OCI-LY7 (cell line): ENCODE results near the gene SH3YL1.

Experiments
- CTCF ChIP-seq: fragments of 200-600 bp; sonication (generic); conservative IDR thresholded peaks from 2 replicates; pipeline ENCODE4 v1.5.1; 2014; ENCODE audit warnings: mild to moderate bottlenecking, antibody characterized with exemption, low read length, moderate library complexity, mixed read lengths
- EZH2phosphoT487 ChIP-seq: fragments of 200-600 bp; sonication (generic); IDR thresholded peaks from 2 replicates; pipeline ENCODE4 v1.6.1; 2018; ENCODE audit warnings: low read depth, borderline replicate concordance, mild to moderate bottlenecking, mixed run types, antibody characterized with exemption, low read length, moderate library complexity, mixed read lengths

DNA sequence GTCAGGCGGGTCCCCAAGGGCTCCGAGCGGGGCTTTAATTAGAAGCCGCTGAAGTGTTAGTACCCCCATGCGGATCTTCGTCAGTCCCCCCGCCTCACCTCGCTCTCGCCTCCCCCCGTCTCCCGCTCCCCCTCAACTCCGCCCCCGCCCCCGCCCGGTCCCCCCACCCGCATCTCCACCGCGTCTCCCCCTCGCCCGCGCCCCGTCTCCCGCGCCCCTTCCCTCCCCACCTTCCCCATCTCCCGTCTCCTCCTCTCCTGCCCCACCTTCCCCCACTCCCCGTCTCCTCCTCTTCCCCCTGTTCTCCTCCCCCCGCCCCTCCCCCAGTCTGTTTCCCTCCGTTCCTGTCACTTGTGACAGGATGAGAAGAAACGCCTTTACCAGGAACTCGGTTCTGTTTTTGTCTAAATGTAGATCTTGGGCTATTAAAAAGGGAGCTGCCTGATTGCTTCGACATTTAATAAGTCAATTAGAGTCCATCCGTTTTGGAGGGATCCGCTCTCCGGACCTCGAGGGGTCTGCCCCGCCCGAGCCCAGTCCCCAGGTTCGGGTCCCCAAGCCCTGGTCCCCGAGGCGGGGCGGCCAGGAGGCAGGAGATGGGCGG, 25.0 kb upstream of the SH3YL1 start:
- TF ChIP-seq CTCF (no peak), EZH2phosphoT487 (no peak)
